Body of pancreas (tissue), 4 donors: ENCODE results near the gene ZBTB22. TPM values are rescaled to one million over a fixed set of nuclear protein-coding genes. Genes with fewer than 3 reads are reported as not detected.

Source experiments
- ATAC-seq: fragments of 150-250 bp; one replicate; pipeline ENCODE4 v1.9.1; 2016
- DNase-seq, 4 donors: peaks; one replicate each; pipeline ENCODE4 v3.0.0-alpha.2; 2019
- H3K27ac ChIP-seq, 4 donors: fragments of 200-600 bp; sonication (generic); 1 replicate in 3 of 4; 2 replicates in 1 of 4; pipeline versions ENCODE4 v1.5.1 to v1.6.1; 2016 to 2019; ENCODE audit warnings: mild to moderate bottlenecking in 1 of 4, mixed read lengths in 1 of 4, moderate library complexity in 1 of 4
- H3K27me3 ChIP-seq, 2 donors: fragments of 200-600 bp; sonication (generic); one replicate each; pipeline ENCODE4 v1.6.0; 2016; ENCODE audit warnings: mild to moderate bottlenecking in 1 of 2
- H3K36me3 ChIP-seq, 2 donors: fragments of 200-600 bp; sonication (generic); replicated peaks in 1 of 2; 2 replicates each; pipeline ENCODE4 v1.5.1; 2016; ENCODE audit warnings: low read depth in 2 of 2; ENCODE audit not compliant: insufficient read depth in 1 of 2
- H3K4me1 ChIP-seq: fragments of 200-600 bp; sonication (generic); one replicate; pipeline ENCODE4 v1.6.0; 2016
- H3K4me3 ChIP-seq, 2 donors: fragments of 200-600 bp; sonication (generic); 1 replicate in 1 of 2; 2 replicates in 1 of 2; pipeline ENCODE4 v1.5.1; 2016 to 2019
- H3K9me3 ChIP-seq, 3 donors: fragments of 200-600 bp; sonication (generic); 1 replicate in 2 of 3; 2 replicates in 1 of 3; pipeline ENCODE4 v1.5.1; 2016
- POLR2A ChIP-seq, 3 donors: fragments of 450-650 bp; IDR thresholded peaks; one replicate each; pipeline ENCODE4 v1.6.1; 2016; ENCODE audit warnings: antibody characterized with exemption in 3 of 3, mild to moderate bottlenecking in 2 of 3
- WGBS, 2 donors: methylation state at CpG; one replicate each; pipeline ENCODE4 v1.1.5; 2017; 5-methylcytosine and 5-hydroxymethylcytosine counted together
- intact Hi-C: fragments of 100-400 bp; cut with DNase I; formaldehyde crosslinking; loops from one replicate; pipeline ENCODE4 v1.15.1; 2023
- total RNA-seq, 2 donors: library from RNA; depleted of rRNA; stranded (reverse); fragments of >200 nt; gene quantifications; one replicate each; pipeline ENCODE4 v1.1.0, GENCODE V29; 2016
- TF ChIP-seq, protein P1 (sequence below), 7 experiments: fragments of 450-650 bp in 4 of 7; fragments of 200-600 bp in 3 of 7; sonication (generic) in 3 of 7; IDR thresholded peaks; one replicate each; pipeline ENCODE4 v1.5.1; 2016 to 2019; ENCODE audit warnings: antibody characterized with exemption in 7 of 7

The ZBTB22 gene
- total RNA-seq, 2 donors from 2014 or later: 12.7 to 14.8 TPM

DNA sequence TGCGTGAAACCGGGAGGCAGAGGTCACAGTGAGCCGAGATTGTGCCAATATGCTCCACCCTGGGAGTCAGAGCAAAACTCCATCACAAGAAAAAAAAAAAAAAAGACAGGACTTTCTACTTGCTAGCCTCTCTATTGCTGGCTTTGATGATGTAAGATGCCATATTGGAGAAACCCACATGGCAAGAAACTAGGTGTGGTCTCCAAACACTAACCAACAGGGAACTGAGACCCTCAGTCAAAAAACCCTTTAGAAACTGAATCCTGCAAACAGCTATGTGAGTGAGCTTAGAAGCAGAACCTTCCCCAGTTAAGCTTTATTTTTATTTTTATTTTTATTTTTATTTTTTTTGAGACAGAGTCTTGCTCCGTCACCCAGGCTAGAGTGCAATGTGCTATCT is 18.4 kb upstream of the ZBTB22 start:
- ATAC-seq: no peak
- Histone ChIP-seq H3K4me1 (no peaks in the 10 kb centered on the region), H3K4me3 (no peak overlapping the region), H3K9me3 (no peaks in the 10 kb centered on the region), H3K27ac (no peak overlapping the region), H3K36me3 (no peaks in the 10 kb centered on the region), H3K27me3 (no peaks in the 10 kb centered on the region)
- WGBS, 2 donors: 71 to 82% methylated on average over 4 of the region's 4 CpGs
- TF ChIP-seq, protein P1, sequence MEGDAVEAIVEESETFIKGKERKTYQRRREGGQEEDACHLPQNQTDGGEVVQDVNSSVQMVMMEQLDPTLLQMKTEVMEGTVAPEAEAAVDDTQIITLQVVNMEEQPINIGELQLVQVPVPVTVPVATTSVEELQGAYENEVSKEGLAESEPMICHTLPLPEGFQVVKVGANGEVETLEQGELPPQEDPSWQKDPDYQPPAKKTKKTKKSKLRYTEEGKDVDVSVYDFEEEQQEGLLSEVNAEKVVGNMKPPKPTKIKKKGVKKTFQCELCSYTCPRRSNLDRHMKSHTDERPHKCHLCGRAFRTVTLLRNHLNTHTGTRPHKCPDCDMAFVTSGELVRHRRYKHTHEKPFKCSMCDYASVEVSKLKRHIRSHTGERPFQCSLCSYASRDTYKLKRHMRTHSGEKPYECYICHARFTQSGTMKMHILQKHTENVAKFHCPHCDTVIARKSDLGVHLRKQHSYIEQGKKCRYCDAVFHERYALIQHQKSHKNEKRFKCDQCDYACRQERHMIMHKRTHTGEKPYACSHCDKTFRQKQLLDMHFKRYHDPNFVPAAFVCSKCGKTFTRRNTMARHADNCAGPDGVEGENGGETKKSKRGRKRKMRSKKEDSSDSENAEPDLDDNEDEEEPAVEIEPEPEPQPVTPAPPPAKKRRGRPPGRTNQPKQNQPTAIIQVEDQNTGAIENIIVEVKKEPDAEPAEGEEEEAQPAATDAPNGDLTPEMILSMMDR (IDR thresholded peaks at IDR 0.05): no peak
- no peak for TF ChIP-seq POLR2A (IDR thresholded peaks at IDR 0.05)
- intact Hi-C loops: no loop called here
- no peak for DNase-seq

DNA sequence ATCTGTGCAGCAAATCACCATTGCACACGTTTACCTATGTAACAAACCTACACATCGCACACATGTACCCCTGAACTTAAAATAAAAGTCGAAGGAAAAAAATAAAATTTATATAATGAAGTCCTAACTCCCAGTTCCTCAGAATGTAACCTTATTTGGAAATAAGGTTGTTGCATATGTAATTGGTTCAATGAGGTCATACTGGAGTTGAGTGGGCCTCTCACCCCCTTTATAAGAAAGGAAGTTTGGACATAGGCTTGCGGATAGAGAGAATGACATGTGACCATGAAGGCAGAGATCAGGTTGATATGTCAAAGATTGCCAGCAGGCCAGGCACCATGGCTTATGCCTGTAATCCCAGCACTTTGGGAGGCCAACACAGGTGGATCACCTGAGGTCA is 16.1 kb upstream of the ZBTB22 start:
- no peaks in the 10 kb centered on the region for H3K4me1 ChIP-seq
- no peak for DNase-seq
- no peak for ATAC-seq
- no peak overlapping the region for H3K4me3 ChIP-seq
- H3K27ac ChIP-seq: no peak overlapping the region
- H3K9me3 ChIP-seq: no peaks in the 10 kb centered on the region
- no peaks in the 10 kb centered on the region for H3K36me3 ChIP-seq
- WGBS, 2 donors: 80 to 82% methylated on average over 4 of the region's 4 CpGs
- TF ChIP-seq POLR2A (IDR thresholded peaks at IDR 0.05): no peak
- TF ChIP-seq, protein P1 (IDR thresholded peaks at IDR 0.05): no peak
- no peaks in the 10 kb centered on the region for H3K27me3 ChIP-seq
- intact Hi-C loops: no loop called here

DNA sequence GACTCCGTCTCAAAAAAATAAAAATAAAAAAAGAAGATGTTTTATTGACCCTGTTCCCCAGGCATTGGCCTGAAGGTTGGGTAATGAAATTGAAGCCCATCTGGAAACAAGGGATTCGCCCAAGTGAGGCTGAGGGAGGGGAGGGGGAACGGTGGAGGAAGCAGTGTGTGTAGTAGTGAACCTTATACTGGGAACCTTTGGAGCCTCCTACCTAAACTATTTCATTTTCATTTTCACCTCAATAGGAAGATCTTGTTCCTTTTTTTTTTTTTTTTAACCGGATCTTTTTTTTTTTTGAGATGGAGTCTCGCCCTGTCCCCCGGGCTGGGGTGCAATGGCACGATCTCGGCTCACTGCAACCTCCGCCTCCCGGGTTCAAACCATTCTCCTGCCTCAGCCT is 13.2 kb upstream of the ZBTB22 start:
- no peaks in the 10 kb centered on the region for H3K4me1 ChIP-seq
- TF ChIP-seq, protein P1 (IDR thresholded peaks at IDR 0.05): no peak
- H3K27me3 ChIP-seq: no peaks in the 10 kb centered on the region
- no peaks in the 10 kb centered on the region for H3K36me3 ChIP-seq
- no peak overlapping the region for H3K4me3 ChIP-seq
- ATAC-seq: no peak
- no peak overlapping the region for H3K27ac ChIP-seq
- 82 to 83% methylated on average over 10 of the region's 10 CpGs for WGBS, 2 donors
- intact Hi-C loops: no loop called here
- no peaks in the 10 kb centered on the region for H3K9me3 ChIP-seq
- no peak for DNase-seq

DNA sequence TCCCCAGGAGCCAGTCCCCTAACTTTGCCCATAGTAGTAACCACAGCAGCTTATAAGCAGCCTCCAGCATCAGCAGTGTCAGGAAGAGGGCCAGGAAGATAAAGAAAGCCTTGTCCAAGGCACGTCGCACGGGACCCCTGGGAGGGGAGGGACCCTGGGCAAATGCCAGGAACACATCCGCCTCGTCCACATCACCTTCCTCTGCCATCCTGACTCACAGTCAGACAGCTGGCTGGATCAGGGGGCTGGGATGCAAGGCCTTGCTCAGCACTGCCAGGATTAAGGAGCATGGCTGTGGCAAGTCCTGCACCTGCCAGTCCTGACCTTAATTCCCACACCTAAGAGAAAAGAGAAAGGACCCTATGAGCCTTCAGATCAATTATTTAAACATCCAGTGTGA is 11.5 kb upstream of the ZBTB22 start:
- Histone ChIP-seq H3K4me1 (peaks cover 1% of the 10 kb centered on the region), H3K36me3 (no peaks in the 10 kb centered on the region), H3K27me3 (no peaks in the 10 kb centered on the region), H3K27ac (no peak overlapping the region), H3K9me3 (no peaks in the 10 kb centered on the region), H3K4me3 (no peak overlapping the region)
- ATAC-seq: no peak
- intact Hi-C loops: no loop called here
- WGBS, 2 donors: 33 to 39% methylated on average over 5 of the region's 5 CpGs
- no peak for TF ChIP-seq POLR2A (IDR thresholded peaks at IDR 0.05)
- TF ChIP-seq, protein P1 (IDR thresholded peaks at IDR 0.05): no peak
- DNase-seq: no peak

DNA sequence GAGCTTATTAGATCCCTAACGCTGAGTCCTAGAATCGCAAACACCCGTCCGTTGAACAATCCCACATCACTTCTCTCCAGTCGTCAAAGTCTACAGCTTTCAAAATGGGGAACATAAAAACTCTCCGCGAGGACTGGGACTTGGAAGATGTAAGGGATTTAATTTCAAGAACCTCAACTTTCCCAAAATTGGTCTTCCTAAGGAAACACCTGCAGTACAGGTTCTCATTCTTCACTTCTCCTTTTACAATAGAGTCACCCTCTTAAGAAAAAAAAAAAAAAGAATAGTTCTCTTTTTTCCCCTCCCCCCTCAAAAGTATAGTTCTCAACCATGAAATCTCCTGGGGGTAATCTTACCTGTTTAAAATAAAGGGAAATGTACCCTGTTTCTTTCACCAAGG is 6.6 kb upstream of the ZBTB22 start:
- Histone ChIP-seq H3K9me3 (no peaks in the 10 kb centered on the region), H3K36me3 (peaks cover 0 to 3% of the 10 kb centered on the region in 2 donors), H3K4me3 (no peak overlapping the region), H3K27ac (peak overlapping the region in 3 of 4 donors; percentile 73 to 88 (median 87)), H3K4me1 (peaks cover 38% of the 10 kb centered on the region), H3K27me3 (no peaks in the 10 kb centered on the region)
- ATAC-seq (no peak), DNase-seq (no peak)
- TF ChIP-seq POLR2A (IDR thresholded peaks at IDR 0.05): no peak
- TF ChIP-seq, protein P1 (IDR thresholded peaks at IDR 0.05): no peak
- intact Hi-C loops: no loop called here
- 6 to 24% methylated on average over 7 of the region's 7 CpGs for WGBS, 2 donors
